ENCODE results near the gene CXCL11. TPM values are rescaled to one million over a fixed set of nuclear protein-coding genes. Genes with fewer than 3 reads are reported as not detected.
"Not testable (repeated sequence)": the region's sequence is repeated elsewhere in the genome, so short reads cannot be mapped to it uniquely, and the experiment has no call there.

The CXCL11 gene
- total RNA-seq, 4 donors from 2014 or later = not detected

DNA sequence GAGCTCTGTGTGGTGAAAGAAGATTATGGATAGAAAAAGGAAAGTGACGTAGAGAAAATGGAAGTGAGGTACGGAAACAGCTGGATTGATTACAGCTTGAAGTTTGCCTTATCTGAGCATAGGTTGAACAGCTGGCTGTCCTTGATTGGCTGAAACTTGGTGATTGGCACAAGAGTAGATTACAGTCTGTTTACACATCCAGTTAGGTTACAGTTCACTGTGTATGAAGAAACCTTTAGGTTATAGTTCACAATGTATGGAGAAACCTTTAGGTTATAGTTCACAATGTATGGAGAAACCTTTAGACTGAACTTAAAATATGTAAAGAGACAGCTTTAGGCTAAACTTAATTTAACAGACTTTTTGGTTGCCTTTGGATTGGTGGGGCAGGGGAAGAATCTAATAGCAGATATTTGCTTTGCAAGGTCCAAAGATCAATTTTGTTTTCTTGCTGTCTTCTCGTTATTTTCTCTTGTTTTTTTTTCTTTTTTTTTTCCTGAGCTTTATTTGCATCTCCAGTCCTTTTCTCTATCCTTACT, 23.1 kb upstream of the CXCL11 start:
- Histone ChIP-seq H3K36me3 (no peaks in the 10 kb centered on the region), H3K27ac (no peak overlapping the region), H3K27me3 (no peaks in the 10 kb centered on the region), H3K4me1 (no peaks in the 10 kb centered on the region), H3K9me3 (no peaks in the 10 kb centered on the region), H3K4me3 (no peak overlapping the region)
- TF ChIP-seq, protein P1, sequence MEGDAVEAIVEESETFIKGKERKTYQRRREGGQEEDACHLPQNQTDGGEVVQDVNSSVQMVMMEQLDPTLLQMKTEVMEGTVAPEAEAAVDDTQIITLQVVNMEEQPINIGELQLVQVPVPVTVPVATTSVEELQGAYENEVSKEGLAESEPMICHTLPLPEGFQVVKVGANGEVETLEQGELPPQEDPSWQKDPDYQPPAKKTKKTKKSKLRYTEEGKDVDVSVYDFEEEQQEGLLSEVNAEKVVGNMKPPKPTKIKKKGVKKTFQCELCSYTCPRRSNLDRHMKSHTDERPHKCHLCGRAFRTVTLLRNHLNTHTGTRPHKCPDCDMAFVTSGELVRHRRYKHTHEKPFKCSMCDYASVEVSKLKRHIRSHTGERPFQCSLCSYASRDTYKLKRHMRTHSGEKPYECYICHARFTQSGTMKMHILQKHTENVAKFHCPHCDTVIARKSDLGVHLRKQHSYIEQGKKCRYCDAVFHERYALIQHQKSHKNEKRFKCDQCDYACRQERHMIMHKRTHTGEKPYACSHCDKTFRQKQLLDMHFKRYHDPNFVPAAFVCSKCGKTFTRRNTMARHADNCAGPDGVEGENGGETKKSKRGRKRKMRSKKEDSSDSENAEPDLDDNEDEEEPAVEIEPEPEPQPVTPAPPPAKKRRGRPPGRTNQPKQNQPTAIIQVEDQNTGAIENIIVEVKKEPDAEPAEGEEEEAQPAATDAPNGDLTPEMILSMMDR (IDR thresholded peaks at IDR 0.05 in 4 of 5, conservative IDR thresholded peaks at IDR 0.05 in 1 of 5) = no peak
- ATAC-seq (no peak), DNase-seq (no peak)
- in situ Hi-C loops (cut with MboI; ENCODE audit: low sequenced_read_pairs in 4 of 4) (no loop called here), intact Hi-C loops (cut with DNase I; ENCODE audit: low total_unique reads) (no loop called here)

DNA sequence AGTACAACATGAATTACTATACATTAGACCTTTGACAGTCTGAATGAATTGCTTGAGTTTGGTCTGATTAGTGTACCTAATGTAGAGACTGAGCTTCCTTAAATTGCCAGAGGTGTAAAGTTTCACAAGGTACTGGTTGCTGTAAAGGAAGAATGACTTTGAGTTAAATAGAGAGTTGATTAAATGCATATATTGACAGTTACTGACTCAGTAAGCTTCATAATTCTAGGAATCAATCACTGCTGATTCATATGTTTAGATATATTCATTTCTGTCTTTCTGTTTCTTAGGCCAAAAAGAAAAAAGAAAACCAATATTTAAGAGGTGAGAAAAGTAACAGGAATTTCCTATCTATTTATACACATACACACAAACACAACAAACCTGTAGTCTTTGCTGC, 22.4 kb upstream of the CXCL11 start:
- no peaks in the 10 kb centered on the region for H3K9me3 ChIP-seq
- TF ChIP-seq, protein P1 (IDR thresholded peaks at IDR 0.05 in 4 of 5, conservative IDR thresholded peaks at IDR 0.05 in 1 of 5) = no peak
- no peak for TF ChIP-seq POLR2A (IDR thresholded peaks at IDR 0.05)
- no peak for DNase-seq
- H3K4me3 ChIP-seq = no peak overlapping the region
- no peak for ATAC-seq
- no peaks in the 10 kb centered on the region for H3K36me3 ChIP-seq
- H3K27me3 ChIP-seq = no peaks in the 10 kb centered on the region
- intact Hi-C loops (cut with DNase I; ENCODE audit: low total_unique reads) (no loop called here), in situ Hi-C loops (cut with MboI; ENCODE audit: low sequenced_read_pairs in 4 of 4) (no loop called here)
- no peak overlapping the region for H3K27ac ChIP-seq
- H3K4me1 ChIP-seq = no peaks in the 10 kb centered on the region

DNA sequence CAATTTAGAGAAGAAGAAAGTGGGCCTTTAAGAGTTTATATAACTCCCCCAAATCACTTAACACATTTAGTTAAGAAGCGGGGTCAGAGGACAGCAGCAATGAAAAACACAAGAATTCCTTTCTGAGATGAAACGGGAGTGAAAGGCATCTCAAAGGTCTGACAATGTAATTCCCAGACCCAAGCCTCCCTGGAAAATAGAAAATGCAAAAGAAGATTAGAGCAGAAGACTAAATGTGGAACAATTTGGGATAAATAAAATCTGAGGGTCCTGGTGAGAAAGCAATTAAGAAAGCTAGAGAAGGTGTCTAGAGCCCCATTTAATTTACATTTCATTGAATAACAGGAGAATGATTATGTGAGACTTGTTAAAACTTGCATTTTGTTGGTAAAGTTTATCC, 19.6 kb upstream of the CXCL11 start:
- Histone ChIP-seq H3K36me3 (no peaks in the 10 kb centered on the region), H3K27me3 (no peaks in the 10 kb centered on the region), H3K27ac (no peak overlapping the region), H3K4me3 (no peak overlapping the region), H3K4me1 (no peaks in the 10 kb centered on the region), H3K9me3 (no peaks in the 10 kb centered on the region)
- ATAC-seq (no peak), DNase-seq (no peak)
- in situ Hi-C loops (cut with MboI; ENCODE audit: low sequenced_read_pairs in 4 of 4) = no loop called here
- intact Hi-C loops (cut with DNase I; ENCODE audit: low total_unique reads) = no loop called here
- TF ChIP-seq, protein P1 (IDR thresholded peaks at IDR 0.05 in 4 of 5, conservative IDR thresholded peaks at IDR 0.05 in 1 of 5) = no peak
- TF ChIP-seq POLR2A (IDR thresholded peaks at IDR 0.05) = no peak

DNA sequence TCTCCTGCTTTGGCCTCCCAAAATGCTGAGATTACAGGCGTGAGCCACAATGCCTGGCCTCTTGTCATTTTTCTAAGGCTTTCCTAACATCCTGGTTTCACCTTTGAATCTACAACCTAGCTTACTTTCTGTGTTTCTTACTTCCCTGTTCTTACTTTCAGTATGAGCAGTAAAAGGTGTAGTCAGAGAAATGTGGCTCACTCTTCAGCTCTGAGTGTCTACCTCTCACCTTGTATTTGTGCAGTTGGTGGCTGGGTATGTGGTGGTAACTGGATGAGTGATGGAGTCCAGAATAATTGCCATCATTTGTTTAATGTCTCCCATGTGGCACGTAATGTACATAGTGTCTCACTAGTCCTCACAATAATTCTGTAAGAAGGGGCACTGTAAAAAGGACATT, 19.1 kb upstream of the CXCL11 start:
- in situ Hi-C loops (cut with MboI; ENCODE audit: low sequenced_read_pairs in 4 of 4) (no loop called here), intact Hi-C loops (cut with DNase I; ENCODE audit: low total_unique reads) (no loop called here)
- DNase-seq = no peak
- Histone ChIP-seq H3K27ac (no peak overlapping the region), H3K36me3 (no peaks in the 10 kb centered on the region), H3K4me1 (no peaks in the 10 kb centered on the region), H3K4me3 (no peak overlapping the region), H3K9me3 (no peaks in the 10 kb centered on the region), H3K27me3 (no peaks in the 10 kb centered on the region)
- ATAC-seq = no peak
- TF ChIP-seq, protein P1 (IDR thresholded peaks at IDR 0.05 in 4 of 5, conservative IDR thresholded peaks at IDR 0.05 in 1 of 5) = no peak
- TF ChIP-seq POLR2A (IDR thresholded peaks at IDR 0.05) = no peak

DNA sequence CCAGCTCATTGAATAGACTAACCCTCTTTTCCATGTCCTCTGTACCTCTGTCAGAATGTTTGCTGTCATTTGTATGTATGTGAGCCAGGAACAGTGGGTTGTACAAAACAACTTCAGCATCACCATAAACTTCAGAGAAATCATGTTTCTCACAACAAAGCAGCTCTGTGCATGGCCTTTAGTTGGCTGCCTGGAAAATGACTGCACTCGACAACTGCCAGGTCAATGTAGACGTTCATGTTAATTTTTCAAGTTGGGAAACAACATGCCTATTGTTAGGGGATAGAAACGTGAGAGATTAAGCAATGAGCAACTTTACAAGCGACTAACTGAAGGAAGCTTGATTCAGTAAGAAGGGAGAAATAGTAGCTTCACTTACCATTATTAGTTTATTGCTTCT, 17.9 kb upstream of the CXCL11 start:
- no peaks in the 10 kb centered on the region for H3K36me3 ChIP-seq
- H3K9me3 ChIP-seq = no peaks in the 10 kb centered on the region
- H3K4me3 ChIP-seq = no peak overlapping the region
- no peaks in the 10 kb centered on the region for H3K27me3 ChIP-seq
- no peak overlapping the region for H3K27ac ChIP-seq
- ATAC-seq (no peak), DNase-seq (no peak)
- intact Hi-C loops (cut with DNase I; ENCODE audit: low total_unique reads) (no loop called here), in situ Hi-C loops (cut with MboI; ENCODE audit: low sequenced_read_pairs in 4 of 4) (no loop called here)
- no peak for TF ChIP-seq POLR2A (IDR thresholded peaks at IDR 0.05)
- TF ChIP-seq, protein P1 (IDR thresholded peaks at IDR 0.05 in 4 of 5, conservative IDR thresholded peaks at IDR 0.05 in 1 of 5) = no peak
- no peaks in the 10 kb centered on the region for H3K4me1 ChIP-seq

DNA sequence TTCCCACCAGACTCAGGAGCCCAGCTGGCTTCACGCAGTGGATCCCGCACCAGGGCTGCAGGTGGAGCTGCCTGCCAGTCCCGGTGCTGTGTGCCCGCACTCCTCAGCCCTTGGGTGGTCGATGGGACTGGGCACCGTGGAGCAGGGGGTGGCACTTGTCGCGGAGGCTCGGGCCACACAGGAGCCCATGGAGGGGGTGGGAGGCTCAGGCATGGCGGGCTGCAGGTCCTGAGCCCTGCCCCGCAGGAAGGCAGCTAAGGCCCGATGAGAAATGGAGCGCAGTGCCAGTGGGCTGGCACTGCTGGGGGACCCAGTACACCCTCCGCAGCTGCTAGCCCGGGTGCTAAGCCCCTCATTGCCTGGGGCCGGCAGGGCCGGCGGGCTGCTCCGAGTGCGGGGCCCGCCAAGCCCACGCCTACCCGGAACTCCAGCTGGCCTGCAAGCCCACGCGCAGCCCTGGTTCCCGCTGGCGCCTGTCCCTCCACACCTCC, 14.7 kb upstream of the CXCL11 start:
- in situ Hi-C loops (cut with MboI; ENCODE audit: low sequenced_read_pairs in 4 of 4); ATAC-seq; DNase-seq; intact Hi-C loops (cut with DNase I; ENCODE audit: low total_unique reads); H3K4me3 ChIP-seq; H3K27me3 ChIP-seq; H3K4me1 ChIP-seq; H3K27ac ChIP-seq; H3K36me3 ChIP-seq; H3K9me3 ChIP-seq: not testable (repeated sequence)

DNA sequence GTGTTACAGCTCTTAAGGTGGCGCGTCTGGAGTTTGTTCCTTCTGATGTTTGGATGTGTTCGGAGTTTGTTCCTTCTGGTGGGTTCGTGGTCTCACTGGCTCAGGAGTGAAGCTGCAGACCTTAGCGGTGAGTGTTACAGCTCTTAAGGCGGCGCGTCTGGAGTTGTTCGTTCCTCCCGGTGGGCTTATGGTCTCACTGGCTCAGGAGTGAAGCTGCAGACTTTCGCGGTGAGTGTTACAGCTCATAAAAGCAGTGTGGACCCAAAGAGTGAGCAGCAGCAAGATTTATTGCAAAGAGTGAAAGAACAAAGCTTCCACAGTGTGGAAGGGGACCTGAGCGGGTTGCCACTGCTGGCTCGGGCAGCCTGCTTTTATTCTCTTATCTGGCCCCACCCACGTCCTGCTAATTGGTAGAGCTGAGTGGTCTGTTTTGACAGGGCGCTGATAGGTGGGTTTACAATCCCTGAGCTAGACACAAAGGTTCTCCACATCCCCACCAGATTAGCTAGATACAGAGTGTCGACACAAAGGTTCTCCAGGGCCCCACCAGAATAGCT, 14.1 kb upstream of the CXCL11 start:
- intact Hi-C loops (cut with DNase I; ENCODE audit: low total_unique reads); ATAC-seq; DNase-seq; H3K27ac ChIP-seq; H3K36me3 ChIP-seq; in situ Hi-C loops (cut with MboI; ENCODE audit: low sequenced_read_pairs in 4 of 4); H3K4me1 ChIP-seq; H3K27me3 ChIP-seq; H3K4me3 ChIP-seq; H3K9me3 ChIP-seq: not testable (repeated sequence)

Data from gastrocnemius medialis (tissue), 4 donors.